Calu3 (cell line): ENCODE results near the gene FTMT. TPM values are rescaled to one million over a fixed set of nuclear protein-coding genes. Genes with fewer than 3 reads are reported as not detected.

ENCODE experiments used
- BruUV-seq: library from RNA; stranded (reverse); fragments of 400-500 nt; replicated peaks from 2 replicates; lab custom pipeline; 2021; lab: Mats Ljungman, UMichigan
- CTCF ChIA-PET: fragments of 300-600 bp; sonication (Branson Sonifier 250); formaldehyde crosslinking; loops from one replicate; lab custom pipeline; 2022; ENCODE audit warnings: antibody characterized with exemption; lab: Charles Lee
- DNase-seq: peaks from one replicate; pipeline ENCODE4 v3.0.0; 2022
- H3K27ac Mint-ChIP-seq: one replicate; pipeline ENCODE4 v1.8.0; 2022; ENCODE audit warnings: mixed read lengths; ENCODE audit not compliant: unreplicated experiment
- H3K27me3 Mint-ChIP-seq: one replicate; pipeline ENCODE4 v1.8.0; 2022; ENCODE audit warnings: mixed read lengths; ENCODE audit not compliant: unreplicated experiment
- H3K36me3 Mint-ChIP-seq: one replicate; pipeline ENCODE4 v1.8.0; 2022; ENCODE audit warnings: mild to moderate bottlenecking, moderate library complexity, mixed read lengths; ENCODE audit not compliant: insufficient read depth, unreplicated experiment
- H3K4me1 Mint-ChIP-seq: one replicate; pipeline ENCODE4 v1.8.0; 2022; ENCODE audit warnings: mild to moderate bottlenecking, low read depth, mixed read lengths; ENCODE audit not compliant: unreplicated experiment
- H3K4me3 Mint-ChIP-seq: one replicate; pipeline ENCODE4 v1.8.0; 2022; ENCODE audit warnings: mild to moderate bottlenecking, low read depth, moderate library complexity, mixed read lengths; ENCODE audit not compliant: unreplicated experiment
- H3K9me3 Mint-ChIP-seq: one replicate; pipeline ENCODE4 v1.8.0; 2022; ENCODE audit warnings: low read depth, mixed read lengths; ENCODE audit not compliant: unreplicated experiment
- intact Hi-C: fragments of 100-400 bp; cut with micrococcal nuclease; formaldehyde crosslinking; loops from one replicate; pipeline ENCODE4 v1.10.0; 2022; ENCODE audit not compliant: unreplicated experiment
- total RNA-seq: library from RNA; stranded (reverse); gene quantifications from 2 replicates; pipeline ENCODE4 v1.2.3, GENCODE V29; 2022
- TF ChIP-seq, protein P1 (sequence below): fragments of 200-600 bp; IDR thresholded peaks from one replicate; pipeline ENCODE4 v1.8.0; 2022; ENCODE audit warnings: antibody characterized with exemption; ENCODE audit not compliant: unreplicated experiment

FTMT gene
- total RNA-seq, 1 experiment from 2014 or later: not detected

DNA sequence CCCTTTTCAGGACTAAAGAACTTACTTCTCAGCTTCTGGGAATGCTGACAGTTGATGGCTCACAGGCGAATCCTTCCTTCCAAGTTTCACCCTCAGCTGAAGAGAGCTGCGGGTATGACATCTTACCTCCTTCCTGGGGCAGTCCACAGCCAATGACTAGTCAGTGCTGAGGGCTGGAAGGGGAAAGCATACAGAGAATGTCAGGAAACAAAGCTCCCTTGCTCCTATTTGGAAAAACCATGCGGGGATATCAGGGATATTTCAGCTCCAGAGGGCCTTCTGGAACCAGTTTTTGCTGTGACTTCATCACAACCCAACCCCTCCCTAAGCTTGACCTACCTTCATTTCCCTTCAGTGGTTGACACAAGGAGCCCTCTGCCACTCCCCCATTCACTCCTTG, 15.7 kb downstream of the FTMT start:
- no TSS peak for BruUV-seq
- Mint-ChIP-seq H3K36me3 (no peaks in the 10 kb centered on the region), H3K9me3 (no peaks in the 10 kb centered on the region), H3K4me3 (no peak overlapping the region), H3K4me1 (no peaks in the 10 kb centered on the region), H3K27ac (no peak overlapping the region), H3K27me3 (no peaks in the 10 kb centered on the region)
- CTCF ChIA-PET: no interaction called here
- TF ChIP-seq, protein P1, sequence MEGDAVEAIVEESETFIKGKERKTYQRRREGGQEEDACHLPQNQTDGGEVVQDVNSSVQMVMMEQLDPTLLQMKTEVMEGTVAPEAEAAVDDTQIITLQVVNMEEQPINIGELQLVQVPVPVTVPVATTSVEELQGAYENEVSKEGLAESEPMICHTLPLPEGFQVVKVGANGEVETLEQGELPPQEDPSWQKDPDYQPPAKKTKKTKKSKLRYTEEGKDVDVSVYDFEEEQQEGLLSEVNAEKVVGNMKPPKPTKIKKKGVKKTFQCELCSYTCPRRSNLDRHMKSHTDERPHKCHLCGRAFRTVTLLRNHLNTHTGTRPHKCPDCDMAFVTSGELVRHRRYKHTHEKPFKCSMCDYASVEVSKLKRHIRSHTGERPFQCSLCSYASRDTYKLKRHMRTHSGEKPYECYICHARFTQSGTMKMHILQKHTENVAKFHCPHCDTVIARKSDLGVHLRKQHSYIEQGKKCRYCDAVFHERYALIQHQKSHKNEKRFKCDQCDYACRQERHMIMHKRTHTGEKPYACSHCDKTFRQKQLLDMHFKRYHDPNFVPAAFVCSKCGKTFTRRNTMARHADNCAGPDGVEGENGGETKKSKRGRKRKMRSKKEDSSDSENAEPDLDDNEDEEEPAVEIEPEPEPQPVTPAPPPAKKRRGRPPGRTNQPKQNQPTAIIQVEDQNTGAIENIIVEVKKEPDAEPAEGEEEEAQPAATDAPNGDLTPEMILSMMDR: no peak
- no peak for DNase-seq
- intact Hi-C loops: loop anchor here (10.0 kb wide), 2 partner anchors 233 to 1393 kb away; no protein-coding TSS in a partner anchor

DNA sequence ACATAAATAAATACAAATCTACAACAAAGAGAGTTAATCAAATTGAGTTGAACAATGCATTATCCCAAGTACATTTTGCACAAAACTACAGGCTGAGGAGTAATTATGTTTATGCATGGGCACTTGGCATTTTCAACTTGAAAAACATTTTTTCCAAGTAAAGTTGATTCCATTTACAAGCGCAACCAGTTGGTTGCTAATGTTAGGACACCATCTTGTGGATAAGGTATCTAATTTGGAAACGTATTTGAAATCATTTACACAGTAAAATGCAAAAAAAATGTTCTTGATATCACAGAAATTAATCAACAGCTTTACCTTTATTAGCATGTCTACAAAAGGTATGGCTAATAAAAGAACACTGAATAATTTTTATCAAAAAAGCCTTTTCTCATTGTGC, 18.8 kb downstream of the FTMT start:
- TF ChIP-seq, protein P1: no peak
- CTCF ChIA-PET: no interaction called here
- no peak overlapping the region for H3K27ac Mint-ChIP-seq
- DNase-seq: no peak
- H3K4me3 Mint-ChIP-seq: no peak overlapping the region
- intact Hi-C loops: loop anchor here (1.0 to 5.0 kb wide), 2 partner anchors 178 to 1053 kb away; no protein-coding TSS in a partner anchor
- no peaks in the 10 kb centered on the region for H3K9me3 Mint-ChIP-seq
- no peaks in the 10 kb centered on the region for H3K36me3 Mint-ChIP-seq
- H3K4me1 Mint-ChIP-seq: no peaks in the 10 kb centered on the region
- no peaks in the 10 kb centered on the region for H3K27me3 Mint-ChIP-seq
- BruUV-seq: no TSS peak

DNA sequence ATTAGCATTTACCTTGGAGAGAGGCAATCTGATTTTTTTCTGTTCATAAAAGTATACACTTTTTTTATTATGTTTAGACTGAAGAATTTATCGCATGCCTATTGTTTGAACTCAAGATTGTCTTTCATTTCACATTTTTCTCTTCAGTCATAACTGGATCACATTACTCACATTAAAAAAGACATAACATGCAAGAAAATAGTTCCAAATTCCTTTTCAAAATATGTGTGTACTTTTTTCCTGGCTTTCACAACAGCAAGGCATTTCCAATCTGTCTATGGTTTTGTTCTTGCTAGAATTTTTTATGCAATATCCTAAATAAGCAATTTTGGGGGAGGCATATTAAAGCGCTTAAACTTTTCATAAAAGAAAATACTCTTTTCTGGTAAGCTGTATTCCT, 21.2 kb downstream of the FTMT start:
- intact Hi-C loops: loop anchor here (5.0 kb wide), 1 partner anchor 181 kb away; no protein-coding TSS in a partner anchor
- Mint-ChIP-seq H3K4me1 (no peaks in the 10 kb centered on the region), H3K9me3 (no peaks in the 10 kb centered on the region), H3K36me3 (no peaks in the 10 kb centered on the region), H3K27ac (no peak overlapping the region), H3K4me3 (no peak overlapping the region), H3K27me3 (no peaks in the 10 kb centered on the region)
- CTCF ChIA-PET: no interaction called here
- TF ChIP-seq, protein P1: no peak
- no peak for DNase-seq
- BruUV-seq: no TSS peak

DNA sequence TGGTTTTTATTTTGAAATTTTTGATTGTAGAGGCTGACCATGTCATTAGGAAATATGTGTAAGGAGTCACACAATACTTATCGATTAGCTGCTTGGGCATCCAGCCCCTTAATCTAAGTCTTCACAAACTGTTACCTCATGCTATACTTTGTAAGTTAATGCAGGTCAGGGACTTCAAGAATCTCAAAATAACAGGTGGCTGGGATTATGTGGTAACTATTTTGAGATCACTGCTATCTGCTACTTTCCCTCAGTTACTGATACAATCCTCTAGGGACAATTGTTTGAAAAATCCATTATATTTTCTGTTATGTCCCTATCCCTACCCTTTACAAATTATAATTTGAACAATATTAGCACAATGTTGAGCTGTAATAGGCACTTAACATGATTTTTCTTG, 21.7 kb downstream of the FTMT start:
- Mint-ChIP-seq H3K4me1 (no peaks in the 10 kb centered on the region), H3K27me3 (no peaks in the 10 kb centered on the region), H3K27ac (no peak overlapping the region), H3K4me3 (no peak overlapping the region), H3K36me3 (no peaks in the 10 kb centered on the region), H3K9me3 (no peaks in the 10 kb centered on the region)
- BruUV-seq: no TSS peak
- TF ChIP-seq, protein P1: no peak
- intact Hi-C loops: loop anchor here (5.0 kb wide), 1 partner anchor 181 kb away; no protein-coding TSS in a partner anchor
- DNase-seq: no peak
- CTCF ChIA-PET: no interaction called here
